Endothelial cell of umbilical vein (primary cell): ENCODE measurements around the gene THAP9. TPM values are rescaled to one million over a fixed set of nuclear protein-coding genes. Genes with fewer than 3 reads are reported as not detected.
"Not testable (repeated sequence)": the region's sequence is repeated elsewhere in the genome, so short reads cannot be mapped to it uniquely, and the experiment has no call there.

ENCODE experiments used
- BruUV-seq: library from RNA; stranded (reverse); fragments of 400-500 nt; replicated peaks from 2 replicates; lab custom pipeline; 2021; lab: Mats Ljungman, UMichigan
- CTCF ChIA-PET: fragments of 300-600, 350-600 bp; sonication (Branson Sonifier 250); formaldehyde crosslinking; loops from one replicate; lab custom pipeline; 2021; ENCODE audit warnings: antibody characterized with exemption, inconsistent platforms; lab: Charles Lee
- POLR2A ChIA-PET: fragments of 300-600, 350-600 bp; sonication (Branson Sonifier 250); formaldehyde crosslinking; loops from one replicate; lab custom pipeline; 2021; ENCODE audit warnings: antibody characterized with exemption, inconsistent platforms; lab: Charles Lee
- DNase-seq: peaks from one replicate; pipeline ENCODE4 v3.0.0-alpha.2; 2011; ENCODE audit warnings: low read depth, low spot score
- FAIRE-seq: peaks from 2 replicates; lab custom pipeline; 2011; peaks lifted over from hg19 to GRCh38; lab: Jason Lieb, UNC
- H2AFZ ChIP-seq: 2 replicates; pipeline ENCODE4 v1.6.0; 2012; ENCODE audit warnings: low read depth, low read length, control low read depth, inconsistent platforms
- H3K27ac ChIP-seq: 2 replicates; pipeline ENCODE4 v1.5.1; 2011; ENCODE audit warnings: low read depth, mild to moderate bottlenecking, control low read depth, low read length, moderate library complexity; ENCODE audit not compliant: insufficient read depth
- H3K27me3 ChIP-seq, 2 experiments: 2 replicates each; pipeline versions ENCODE4 v1.6.0 to v1.6.1; 2011; ENCODE audit warnings: low read length in 2 of 2, mixed read lengths in 1 of 2; ENCODE audit not compliant: control insufficient read depth in 2 of 2, insufficient read depth in 2 of 2
- H3K36me3 ChIP-seq, 2 experiments: 2 replicates in 1 of 2; 3 replicates in 1 of 2; pipeline ENCODE4 v1.5.1; 2011; ENCODE audit warnings: low read length in 2 of 2, mild to moderate bottlenecking in 1 of 2, moderate library complexity in 1 of 2; ENCODE audit not compliant: control insufficient read depth in 2 of 2, insufficient read depth in 2 of 2; ENCODE audit errors: extremely low read depth in 1 of 2
- H3K4me1 ChIP-seq: 3 replicates; pipeline ENCODE4 v1.5.1; 2011; ENCODE audit warnings: mild to moderate bottlenecking, low read length; ENCODE audit not compliant: control insufficient read depth, insufficient read depth; ENCODE audit errors: extremely low read depth
- H3K4me2 ChIP-seq: 2 replicates; pipeline ENCODE4 v1.6.1; 2011; ENCODE audit warnings: low read length, control low read depth, mixed read lengths; ENCODE audit not compliant: insufficient read depth
- H3K4me3 ChIP-seq, 3 experiments: fragments of 200-600 bp in 1 of 3; sonication (generic), shearing (Covaris generic) in 1 of 3; replicated peaks in 1 of 3; 2 replicates each; pipeline ENCODE4 v1.5.1; 2011 to 2016; ENCODE audit warnings: control low read depth in 3 of 3, low read length in 3 of 3, mild to moderate bottlenecking in 2 of 3, inconsistent platforms in 1 of 3, low read depth in 1 of 3, moderate library complexity in 1 of 3; ENCODE audit not compliant: insufficient read depth in 1 of 3
- H3K79me2 ChIP-seq: 2 replicates; pipeline ENCODE4 v1.6.0; 2012; ENCODE audit warnings: low read length, inconsistent platforms; ENCODE audit not compliant: control insufficient read depth, insufficient read depth
- H3K9ac ChIP-seq: replicated peaks from 2 replicates; pipeline ENCODE3; 2011; ENCODE audit warnings: low read length, control low read depth; ENCODE audit not compliant: insufficient read depth; ENCODE audit errors: extremely low read depth
- H3K9me1 ChIP-seq: replicated peaks from 3 replicates; pipeline ENCODE4 v1.6.0; 2011; ENCODE audit warnings: mild to moderate bottlenecking, low read length; ENCODE audit not compliant: control insufficient read depth, insufficient read depth; ENCODE audit errors: extremely low read depth
- H3K9me3 ChIP-seq: replicated peaks from 2 replicates; pipeline ENCODE4 v1.5.1; 2012; ENCODE audit warnings: low read length, inconsistent platforms; ENCODE audit not compliant: control insufficient read depth, insufficient read depth
- H4K20me1 ChIP-seq: replicated peaks from 2 replicates; pipeline ENCODE3; 2011; ENCODE audit warnings: mild to moderate bottlenecking, low read length; ENCODE audit not compliant: control insufficient read depth, insufficient read depth; ENCODE audit errors: extremely low read depth
- GATA2 ChIP-seq: IDR thresholded peaks from 2 replicates; pipeline ENCODE4 v1.7.0; 2011; ENCODE audit warnings: low read depth, mild to moderate bottlenecking, moderate library complexity, mixed read lengths, low read length; ENCODE audit not compliant: insufficient read length, insufficient read depth
- JUN ChIP-seq: IDR thresholded peaks from 2 replicates; pipeline ENCODE4 v1.6.1; 2011; ENCODE audit warnings: borderline replicate concordance, low read depth; ENCODE audit not compliant: insufficient read length, insufficient read depth
- MYC ChIP-seq: IDR thresholded peaks from one replicate; pipeline ENCODE4 v1.6.1; 2011; ENCODE audit warnings: mild to moderate bottlenecking, low read depth, low read length
- POLR2A ChIP-seq: IDR thresholded peaks from 2 replicates; pipeline ENCODE4 v1.6.1; 2012; ENCODE audit warnings: low read depth, mild to moderate bottlenecking, control low read depth, low read length
- POLR2AphosphoS5 ChIP-seq: IDR thresholded peaks from 2 replicates; pipeline ENCODE4 v1.6.1; 2012; ENCODE audit warnings: low read depth, mild to moderate bottlenecking, control low read depth, low read length, moderate library complexity; ENCODE audit not compliant: insufficient read depth
- dilution Hi-C: fragments of 300-500 bp; cut with MboI; formaldehyde crosslinking; loops from one replicate; pipeline ENCODE4 v1.15.0; 2019; ENCODE audit warnings: low sequenced_read_pairs; ENCODE audit not compliant: extremely low pct_ligation_motif_present
- intact Hi-C: fragments of 100-400 bp; cut with micrococcal nuclease; formaldehyde crosslinking; loops from one replicate; pipeline ENCODE4 v1.10.0; 2022
- polyA plus RNA-seq, 4 experiments: library from polyadenylated mRNA; depleted of rRNA in 3 of 4; stranded (reverse) in 3 of 4; unstranded in 1 of 4; fragments of >200 nt; gene quantifications; 2 replicates each; pipeline versions ENCODE4 v1.2.1 to v1.2.3, GENCODE V29; 2011 to 2012; ENCODE audit warnings: missing spikeins in 1 of 4
- total RNA-seq: library from RNA; stranded (reverse); gene quantifications from 2 replicates; pipeline ENCODE4 v1.2.3, GENCODE V29; 2021
- TF ChIP-seq, protein P1 (sequence below): IDR thresholded peaks from 2 replicates; pipeline ENCODE4 v1.6.1; 2011; ENCODE audit not compliant: insufficient read depth, insufficient read length

Gene THAP9
- total and polyA plus RNA-seq, 2 donors (not counting 3 experiments of a cell fraction or from before 2014, with no cell fraction given): 0.86 to 1.7 TPM

DNA sequence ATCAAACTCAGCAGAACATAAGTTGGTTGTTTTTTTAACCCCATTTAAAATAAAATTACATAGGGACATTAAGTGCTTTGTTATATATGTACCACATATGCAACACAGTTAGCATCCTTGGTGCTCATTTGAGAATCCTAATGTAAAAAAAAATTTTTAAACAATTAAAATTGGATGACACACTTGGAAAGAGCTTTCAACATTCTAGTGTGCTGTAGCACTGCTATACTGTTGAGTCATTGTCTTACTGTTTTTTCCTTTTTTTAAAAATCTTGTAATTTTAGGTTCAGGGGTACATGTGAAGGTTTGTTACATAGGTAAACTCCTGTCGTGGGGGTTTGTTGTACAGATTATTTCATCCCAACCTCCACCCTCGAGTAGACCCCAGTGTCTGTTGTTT lies 12.8 kb downstream of the THAP9 start:
- no peak overlapping the region for H2AFZ ChIP-seq
- intact Hi-C loops (no loop called here), dilution Hi-C loops (no loop called here)
- peaks cover 0 to 2% of the 10 kb centered on the region in 2 experiments for H3K36me3 ChIP-seq
- no TSS peak for BruUV-seq
- H3K9me1 ChIP-seq: no peaks in the 10 kb centered on the region
- H3K27me3 ChIP-seq: no peaks in the 10 kb centered on the region
- no peak overlapping the region for H3K4me2 ChIP-seq
- TF ChIP-seq JUN (no peak), POLR2A (no peak), MYC (no peak), POLR2AphosphoS5 (no peak), GATA2 (no peak)
- TF ChIP-seq, protein P1, sequence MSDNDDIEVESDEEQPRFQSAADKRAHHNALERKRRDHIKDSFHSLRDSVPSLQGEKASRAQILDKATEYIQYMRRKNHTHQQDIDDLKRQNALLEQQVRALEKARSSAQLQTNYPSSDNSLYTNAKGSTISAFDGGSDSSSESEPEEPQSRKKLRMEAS: no peak
- H3K4me3 ChIP-seq: no peak overlapping the region
- H4K20me1 ChIP-seq: no peaks in the 10 kb centered on the region
- ChIA-PET POLR2A (no interaction called here), CTCF (interaction anchor here (1.0 to 1.7 kb wide), 3 partner anchors 12 to 99 kb away, joined by 3 to 4 read pairs (median 3); no protein-coding TSS in a partner anchor)
- no peak overlapping the region for H3K27ac ChIP-seq
- DNase-seq (no peak), FAIRE-seq (no peak)
- no peaks in the 10 kb centered on the region for H3K9me3 ChIP-seq
- H3K9ac ChIP-seq: no peak overlapping the region
- no peaks in the 10 kb centered on the region for H3K4me1 ChIP-seq
- H3K79me2 ChIP-seq: no peaks in the 10 kb centered on the region

DNA sequence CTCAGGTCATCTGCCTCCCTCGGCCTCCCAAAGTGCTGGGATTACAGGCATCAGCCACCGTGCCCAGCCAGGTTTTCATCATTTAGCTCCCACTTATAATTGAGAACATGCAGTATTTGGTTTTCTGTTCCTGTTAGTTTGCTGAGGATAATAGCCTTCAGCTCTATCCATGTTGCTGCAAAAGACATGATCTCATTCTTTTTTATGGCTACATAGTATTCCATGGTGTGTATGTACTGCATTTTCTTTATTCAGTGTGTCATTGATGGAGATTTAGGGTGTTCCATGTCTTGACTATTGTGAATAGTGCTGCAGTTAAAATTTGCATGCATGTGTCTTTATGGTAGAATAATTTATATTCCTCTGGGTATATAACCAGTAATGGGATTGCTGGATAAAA lies 13.4 kb downstream of the THAP9 start:
- H3K4me3 ChIP-seq, H3K4me1 ChIP-seq, FAIRE-seq, intact Hi-C loops, H3K9me3 ChIP-seq, H3K9me1 ChIP-seq, BruUV-seq, POLR2A ChIA-PET, H2AFZ ChIP-seq, H3K4me2 ChIP-seq, H3K79me2 ChIP-seq, H3K36me3 ChIP-seq, H3K27ac ChIP-seq, dilution Hi-C loops, H3K27me3 ChIP-seq, DNase-seq, H4K20me1 ChIP-seq, H3K9ac ChIP-seq: not testable (repeated sequence)
- CTCF ChIA-PET: interaction anchor here (1.2 to 1.7 kb wide), 2 partner anchors 11 to 99 kb away, joined by 3 to 4 read pairs; no protein-coding TSS in a partner anchor
